IMR-90 (cell line): ENCODE measurements around the gene DEDD2.

Experiments
- BHLHE40 ChIP-seq: fragments of 150-350 bp; IDR thresholded peaks from 2 replicates; pipeline ENCODE4 v1.6.1; 2016; ENCODE audit warnings: mild to moderate bottlenecking, low read depth, low read length
- CEBPB ChIP-seq: IDR thresholded peaks from 2 replicates; pipeline ENCODE4 v1.6.1; 2012; ENCODE audit warnings: low read depth, low read length, improper control_type of control experiment
- CHD1 ChIP-seq: IDR thresholded peaks from 2 replicates; pipeline ENCODE4 v1.6.1; 2012; ENCODE audit warnings: low read depth, low read length, improper control_type of control experiment
- ELK1 ChIP-seq: fragments of 150-350 bp; IDR thresholded peaks from 2 replicates; pipeline ENCODE4 v1.6.1; 2016; ENCODE audit warnings: low read depth, mild to moderate bottlenecking, low read length, moderate library complexity, borderline replicate concordance
- FOS ChIP-seq: fragments of 150-350 bp; IDR thresholded peaks from 2 replicates; pipeline ENCODE4 v1.6.1; 2016; ENCODE audit warnings: low read depth, low read length
- MAFK ChIP-seq: IDR thresholded peaks from 2 replicates; pipeline ENCODE4 v1.6.1; 2012; ENCODE audit warnings: low read depth, low read length, improper control_type of control experiment
- MAZ ChIP-seq: IDR thresholded peaks from 2 replicates; pipeline ENCODE4 v1.6.1; 2012; ENCODE audit warnings: low read depth, mild to moderate bottlenecking, low read length, improper control_type of control experiment, moderate library complexity, borderline replicate concordance
- MXI1 ChIP-seq: IDR thresholded peaks from 2 replicates; pipeline ENCODE4 v1.6.1; 2012; ENCODE audit warnings: low read depth, mild to moderate bottlenecking, low read length, moderate library complexity, borderline replicate concordance
- POLR2A ChIP-seq: IDR thresholded peaks from 2 replicates; pipeline ENCODE4 v1.6.1; 2012; ENCODE audit warnings: mild to moderate bottlenecking, low read depth, low read length
- RAD21 ChIP-seq: IDR thresholded peaks from 2 replicates; pipeline ENCODE4 v1.6.1; 2012; ENCODE audit warnings: low read length, improper control_type of control experiment
- RCOR1 ChIP-seq: IDR thresholded peaks from 2 replicates; pipeline ENCODE4 v1.6.1; 2012; ENCODE audit warnings: mild to moderate bottlenecking, low read length, improper control_type of control experiment; ENCODE audit not compliant: insufficient replicate concordance
- SMC3 ChIP-seq: fragments of 150-350 bp; IDR thresholded peaks from 2 replicates; pipeline ENCODE4 v1.6.1; 2016; ENCODE audit warnings: low read depth, mild to moderate bottlenecking, antibody characterized with exemption, low read length, moderate library complexity
- TF ChIP-seq, protein P1 (sequence below): conservative IDR thresholded peaks from 2 replicates; pipeline ENCODE4 v1.5.1; 2012; ENCODE audit warnings: mild to moderate bottlenecking, low read depth, low read length, improper control_type of control experiment
- TF ChIP-seq, protein P2 (sequence below): fragments of 150-350 bp; IDR thresholded peaks from 2 replicates; pipeline ENCODE4 v1.6.1; 2017; ENCODE audit warnings: mild to moderate bottlenecking, antibody characterized with exemption, low read length, low read depth

DNA sequence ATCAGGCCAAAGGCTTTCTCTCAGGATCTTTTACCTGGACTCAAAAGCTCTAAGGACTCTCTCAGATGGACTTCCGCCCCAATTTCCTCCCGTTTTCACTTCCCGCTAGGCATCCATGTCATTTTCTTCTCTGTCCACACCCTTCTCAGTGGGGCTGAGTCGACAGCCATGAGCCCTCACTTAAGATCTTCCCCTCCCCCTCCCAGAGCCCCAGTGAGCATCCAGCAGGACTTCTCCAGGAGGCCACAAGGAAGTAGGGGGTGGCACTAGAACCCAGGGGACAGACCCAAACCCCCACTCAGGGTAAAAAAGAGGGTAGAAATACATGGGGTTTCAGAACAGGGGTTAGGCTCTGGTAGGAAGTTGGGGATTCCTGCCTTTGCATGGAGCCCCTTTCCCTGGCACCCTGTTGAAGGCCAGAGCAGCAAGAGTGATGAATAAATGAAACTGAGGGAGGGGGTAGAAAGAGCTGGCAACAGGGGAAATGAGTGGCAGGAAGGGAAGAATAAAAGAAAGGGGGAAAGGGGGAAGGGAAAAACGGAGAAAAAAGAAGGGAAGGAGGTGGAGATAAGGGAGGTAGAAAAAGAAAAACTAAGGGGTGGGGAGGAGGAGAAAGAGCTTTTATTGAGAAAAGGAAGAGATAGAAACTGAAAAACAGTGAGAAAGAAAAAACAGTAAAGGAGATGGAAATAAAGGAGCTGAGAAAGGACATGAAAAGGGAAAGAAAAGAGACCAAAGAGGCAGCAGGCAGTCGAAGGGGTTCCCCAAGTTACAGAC, 42.3 kb downstream of the DEDD2 start:
- TF ChIP-seq, protein P1, sequence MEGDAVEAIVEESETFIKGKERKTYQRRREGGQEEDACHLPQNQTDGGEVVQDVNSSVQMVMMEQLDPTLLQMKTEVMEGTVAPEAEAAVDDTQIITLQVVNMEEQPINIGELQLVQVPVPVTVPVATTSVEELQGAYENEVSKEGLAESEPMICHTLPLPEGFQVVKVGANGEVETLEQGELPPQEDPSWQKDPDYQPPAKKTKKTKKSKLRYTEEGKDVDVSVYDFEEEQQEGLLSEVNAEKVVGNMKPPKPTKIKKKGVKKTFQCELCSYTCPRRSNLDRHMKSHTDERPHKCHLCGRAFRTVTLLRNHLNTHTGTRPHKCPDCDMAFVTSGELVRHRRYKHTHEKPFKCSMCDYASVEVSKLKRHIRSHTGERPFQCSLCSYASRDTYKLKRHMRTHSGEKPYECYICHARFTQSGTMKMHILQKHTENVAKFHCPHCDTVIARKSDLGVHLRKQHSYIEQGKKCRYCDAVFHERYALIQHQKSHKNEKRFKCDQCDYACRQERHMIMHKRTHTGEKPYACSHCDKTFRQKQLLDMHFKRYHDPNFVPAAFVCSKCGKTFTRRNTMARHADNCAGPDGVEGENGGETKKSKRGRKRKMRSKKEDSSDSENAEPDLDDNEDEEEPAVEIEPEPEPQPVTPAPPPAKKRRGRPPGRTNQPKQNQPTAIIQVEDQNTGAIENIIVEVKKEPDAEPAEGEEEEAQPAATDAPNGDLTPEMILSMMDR, result no peak
- TF ChIP-seq RCOR1 (no peak), ELK1 (no peak), MXI1 (no peak), SMC3 (no peak), POLR2A (no peak), CEBPB (no peak), MAFK (no peak), BHLHE40 (no peak), RAD21 (no peak), FOS (no peak), CHD1 (no peak), MAZ (no peak)
- TF ChIP-seq, protein P2, sequence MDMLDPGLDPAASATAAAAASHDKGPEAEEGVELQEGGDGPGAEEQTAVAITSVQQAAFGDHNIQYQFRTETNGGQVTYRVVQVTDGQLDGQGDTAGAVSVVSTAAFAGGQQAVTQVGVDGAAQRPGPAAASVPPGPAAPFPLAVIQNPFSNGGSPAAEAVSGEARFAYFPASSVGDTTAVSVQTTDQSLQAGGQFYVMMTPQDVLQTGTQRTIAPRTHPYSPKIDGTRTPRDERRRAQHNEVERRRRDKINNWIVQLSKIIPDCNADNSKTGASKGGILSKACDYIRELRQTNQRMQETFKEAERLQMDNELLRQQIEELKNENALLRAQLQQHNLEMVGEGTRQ, result no peak
